Thyroid gland (tissue), 4 donors: ENCODE data around the gene STIL. TPM values are rescaled to one million over a fixed set of nuclear protein-coding genes. Genes with fewer than 3 reads are reported as not detected.

ENCODE experiments used
- DNase-seq, 2 donors: peaks; one replicate each; pipeline ENCODE4 v3.0.0-alpha.2; 2019
- H3K27ac ChIP-seq, 3 donors: fragments of 200-600 bp; sonication (generic); 1 replicate in 2 of 3; 2 replicates in 1 of 3; pipeline ENCODE4 v1.5.1; 2016 to 2019; ENCODE audit warnings: mild to moderate bottlenecking in 1 of 3, moderate library complexity in 1 of 3
- H3K27me3 ChIP-seq: fragments of 200-600 bp; sonication (generic); one replicate; pipeline ENCODE4 v1.5.1; 2019
- H3K36me3 ChIP-seq, 2 donors: fragments of 200-600 bp; sonication (generic); one replicate each; pipeline ENCODE4 v1.5.1; 2016 to 2019
- H3K4me1 ChIP-seq, 2 donors: fragments of 200-600 bp; sonication (generic); one replicate each; pipeline ENCODE4 v1.5.1; 2017 to 2019
- H3K4me3 ChIP-seq, 3 donors: fragments of 200-600 bp; sonication (generic); replicated peaks in 1 of 3; 1 replicate in 2 of 3; 2 replicates in 1 of 3; pipeline ENCODE4 v1.5.1; 2016; ENCODE audit warnings: mild to moderate bottlenecking in 1 of 3
- H3K9me3 ChIP-seq: fragments of 200-600 bp; sonication (generic); one replicate; pipeline ENCODE4 v1.5.1; 2017
- CTCF ChIP-seq, 6 experiments: fragments of 200-600 bp in 3 of 6; fragments of 450-650 bp in 3 of 6; sonication (generic) in 3 of 6; IDR thresholded peaks; one replicate each; pipeline ENCODE4 v1.5.1; 2016 to 2019; ENCODE audit warnings: antibody characterized with exemption in 6 of 6, mild to moderate bottlenecking in 2 of 6, inconsistent platforms in 1 of 6, moderate library complexity in 1 of 6
- POLR2A ChIP-seq, 2 donors: fragments of 450-650 bp; IDR thresholded peaks; one replicate each; pipeline ENCODE4 v1.6.1; 2017; ENCODE audit warnings: antibody characterized with exemption in 2 of 2, mild to moderate bottlenecking in 2 of 2, moderate library complexity in 1 of 2
- WGBS, 2 donors: methylation state at CpG; one replicate each; pipeline ENCODE4 v1.1.5; 2017; 5-methylcytosine and 5-hydroxymethylcytosine counted together
- intact Hi-C: fragments of 100-400 bp; cut with DNase I; formaldehyde crosslinking; loops from one replicate; pipeline ENCODE4 v1.15.1; 2023
- total RNA-seq, 4 donors: library from RNA; depleted of rRNA; stranded (reverse); fragments of >200 nt; gene quantifications; one replicate each; pipeline ENCODE4 v1.2.3, GENCODE V29; 2016

STIL gene
- 1 to 10 TPM in 3 of 4 donors, under 1 TPM in 1; 0.93 to 2.5 (median 1.6) TPM for total RNA-seq

- Histone ChIP-seq H3K4me3 (peak within 1 kb of the TSS; percentile 47 to 66 (median 50)), H3K36me3 (no peaks in the 10 kb centered on the region), H3K4me1 (peaks cover 6% of the 10 kb centered on the region in 2 donors), H3K27ac (peak within 1 kb of the TSS; percentile 15 to 76 (median 46)), H3K9me3 (no peaks in the 10 kb centered on the region), H3K27me3 (no peaks in the 10 kb centered on the region)
- WGBS, 2 donors: 1% methylated on average over 39 to 49 of the region's 54 CpGs
- intact Hi-C loops: no loop called here
- TF ChIP-seq POLR2A (IDR thresholded peaks at IDR 0.05) (peak in 1 of 2 donors; percentile 71), CTCF (IDR thresholded peaks at IDR 0.05) (no peak)
- peak; percentile 99 for DNase-seq
These were observed at the start of gene STIL for GRCh38 chr1:47313915-47314664. Gene STIL, minus strand, starts transcription at chr1:47314147. Its CDS starts 3,828 bp downstream, at chr1:47310319.

- Histone ChIP-seq H3K27me3 (no peaks in the 10 kb centered on the region), H3K27ac (no peak overlapping the region), H3K36me3 (no peaks in the 10 kb centered on the region), H3K9me3 (no peaks in the 10 kb centered on the region), H3K4me3 (no peak overlapping the region), H3K4me1 (no peaks in the 10 kb centered on the region)
- no peak for TF ChIP-seq CTCF (IDR thresholded peaks at IDR 0.05)
- no peak for TF ChIP-seq POLR2A (IDR thresholded peaks at IDR 0.05)
- WGBS, 2 donors: 87 to 97% methylated on average over 1 of the region's 1 CpG
- intact Hi-C loops: no loop called here
- no peak for DNase-seq
These were observed 48.9 kb upstream of the STIL start for GRCh38 chr1:47362828-47363227.

- Histone ChIP-seq H3K27me3 (no peaks in the 10 kb centered on the region), H3K9me3 (no peaks in the 10 kb centered on the region), H3K27ac (no peak overlapping the region), H3K4me3 (no peak overlapping the region), H3K36me3 (no peaks in the 10 kb centered on the region), H3K4me1 (no peaks in the 10 kb centered on the region)
- 82 to 85% methylated on average over 3 of the region's 3 CpGs for WGBS, 2 donors
- TF ChIP-seq POLR2A (IDR thresholded peaks at IDR 0.05): no peak
- TF ChIP-seq CTCF (IDR thresholded peaks at IDR 0.05): no peak
- no peak for DNase-seq
- intact Hi-C loops: no loop called here
These were observed 47.4 kb upstream of the STIL start for GRCh38 chr1:47361380-47361779.

- no peak for DNase-seq
- Histone ChIP-seq H3K27me3 (no peaks in the 10 kb centered on the region), H3K36me3 (no peaks in the 10 kb centered on the region), H3K4me1 (peaks cover 0 to 3% of the 10 kb centered on the region in 2 donors), H3K9me3 (no peaks in the 10 kb centered on the region), H3K4me3 (no peak overlapping the region), H3K27ac (no peak overlapping the region)
- TF ChIP-seq CTCF (IDR thresholded peaks at IDR 0.05) (no peak), POLR2A (IDR thresholded peaks at IDR 0.05) (no peak)
- intact Hi-C loops: no loop called here
- WGBS, 2 donors: 97 to 100% methylated on average over 2 of the region's 2 CpGs
These were observed 37.4 kb upstream of the STIL start for GRCh38 chr1:47351305-47351704.

- TF ChIP-seq POLR2A (IDR thresholded peaks at IDR 0.05): no peak
- no peak for TF ChIP-seq CTCF (IDR thresholded peaks at IDR 0.05)
- intact Hi-C loops: no loop called here
These were observed 34.3 kb upstream of the STIL start for GRCh38 chr1:47348246-47348645.

More at GRCh38 chr1:47348246-47348645, 34.3 kb upstream of the STIL start:
- H3K4me1 ChIP-seq: peaks cover 0 to 3% of the 10 kb centered on the region in 2 donors
- no peaks in the 10 kb centered on the region for H3K9me3 ChIP-seq
- H3K27ac ChIP-seq: no peak overlapping the region
- no peaks in the 10 kb centered on the region for H3K27me3 ChIP-seq
- H3K4me3 ChIP-seq: no peak overlapping the region
- no peak for DNase-seq
- no peaks in the 10 kb centered on the region for H3K36me3 ChIP-seq
- WGBS, 2 donors: 100% methylated on average over 1 of the region's 1 CpG
